Heart left ventricle (tissue), 13 donors: ENCODE measurements around the gene MAPKAPK5.

Experiments
- POLR2A ChIP-seq, 2 donors: fragments of 450-650 bp; IDR thresholded peaks; one replicate each; pipeline ENCODE4 v1.6.1; 2017; ENCODE audit warnings: antibody characterized with exemption in 2 of 2, mild to moderate bottlenecking in 2 of 2, moderate library complexity in 2 of 2
- TF ChIP-seq, protein P1 (sequence below), 12 donors: fragments of 200-600 bp; sonication (generic) in 4 of 12; IDR thresholded peaks; one replicate each; pipeline versions ENCODE4 v1.5.0 to v1.8.0; 2018 to 2022; ENCODE audit warnings: antibody characterized with exemption in 12 of 12, mild to moderate bottlenecking in 5 of 12
- donor health status: ischemic (EF 13 %, LVEDD 7.1; RV severe dilation, severe dysfunction).
- donor health status: DM: no; HTN: yes; CAD: no.
- donor health status: DM: no; HTN: no; CAD: no.
- donor health status: ischemic (EF 25% LVEDD 6.9; RV normal size, moderate dysfunction).
- donor health status: ischemic (EF 25% LVEDD 5.7; RV mildly dilated, moderate dysfunction).
- donor health status: ischemic (EF 35%, LVEDD 5.7; RV mildly dilated, moderate dysfunction).
- donor health status: nonischemic (EF 11% LVEDD 7.7; RV severe dilation, severe dysfunction).
- donor health status: DM: yes; HTN: yes; CAD: no.
- donor health status: PGD.
- donor health status: ischemic (EF 29% LVEDD 5.4; RV normal size, mild dysfunction).
- donor health status: nonischemic (EF 23%, LVEDD 6.1; RV moderate dilation, normal function).

DNA sequence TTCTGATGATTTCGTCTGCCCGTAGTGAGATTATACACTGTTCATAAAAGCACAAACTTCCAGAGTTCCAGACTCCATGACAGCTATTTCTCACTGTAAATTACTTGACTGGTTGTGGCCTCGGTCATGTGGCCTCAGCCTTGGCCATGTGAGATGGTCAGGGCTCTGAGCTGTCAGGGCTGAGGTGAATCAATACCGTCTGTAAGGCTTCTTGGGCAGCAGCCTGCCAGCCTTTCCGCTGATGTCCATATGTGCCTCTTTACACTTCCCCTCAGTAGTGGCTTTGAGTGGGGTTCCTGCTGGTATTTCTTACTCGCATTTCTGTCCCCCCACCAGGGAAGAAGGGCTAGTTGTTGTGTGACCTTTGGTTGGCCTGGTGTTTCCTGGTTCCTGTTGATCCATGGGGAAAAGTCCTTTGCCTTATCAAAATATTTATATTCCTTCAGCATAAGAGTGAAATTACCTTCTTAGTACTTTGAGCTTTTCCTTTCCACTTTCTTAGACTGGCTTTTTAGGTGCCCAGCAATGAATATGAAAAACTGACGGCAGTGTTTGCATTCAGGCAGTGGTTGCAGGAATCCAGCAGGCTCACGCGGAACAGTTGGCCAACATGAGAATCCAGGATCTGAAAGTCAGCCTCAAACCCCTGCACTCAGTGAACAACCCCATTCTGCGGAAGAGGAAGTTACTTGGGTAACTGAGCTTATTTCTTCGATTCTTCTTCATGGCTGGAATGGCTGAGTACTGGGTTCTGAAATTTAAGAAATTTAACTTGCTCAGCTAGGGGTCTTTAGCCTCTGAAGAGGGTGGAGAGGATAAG, 46.1 kb downstream of the MAPKAPK5 start:
- TF ChIP-seq, protein P1, sequence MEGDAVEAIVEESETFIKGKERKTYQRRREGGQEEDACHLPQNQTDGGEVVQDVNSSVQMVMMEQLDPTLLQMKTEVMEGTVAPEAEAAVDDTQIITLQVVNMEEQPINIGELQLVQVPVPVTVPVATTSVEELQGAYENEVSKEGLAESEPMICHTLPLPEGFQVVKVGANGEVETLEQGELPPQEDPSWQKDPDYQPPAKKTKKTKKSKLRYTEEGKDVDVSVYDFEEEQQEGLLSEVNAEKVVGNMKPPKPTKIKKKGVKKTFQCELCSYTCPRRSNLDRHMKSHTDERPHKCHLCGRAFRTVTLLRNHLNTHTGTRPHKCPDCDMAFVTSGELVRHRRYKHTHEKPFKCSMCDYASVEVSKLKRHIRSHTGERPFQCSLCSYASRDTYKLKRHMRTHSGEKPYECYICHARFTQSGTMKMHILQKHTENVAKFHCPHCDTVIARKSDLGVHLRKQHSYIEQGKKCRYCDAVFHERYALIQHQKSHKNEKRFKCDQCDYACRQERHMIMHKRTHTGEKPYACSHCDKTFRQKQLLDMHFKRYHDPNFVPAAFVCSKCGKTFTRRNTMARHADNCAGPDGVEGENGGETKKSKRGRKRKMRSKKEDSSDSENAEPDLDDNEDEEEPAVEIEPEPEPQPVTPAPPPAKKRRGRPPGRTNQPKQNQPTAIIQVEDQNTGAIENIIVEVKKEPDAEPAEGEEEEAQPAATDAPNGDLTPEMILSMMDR (IDR thresholded peaks at IDR 0.05), result no peak
- no peak for TF ChIP-seq POLR2A (IDR thresholded peaks at IDR 0.05)
